ENCODE measurements around the gene LPAR1.

Gene LPAR1

GRCh38 chr9:110971705-110972104 lies 66.6 kb downstream of the LPAR1 start:
- no peak for TF ChIP-seq CTCF (conservative IDR thresholded peaks at IDR 0.05)
- H3K27ac ChIP-seq: no peak overlapping the region

GRCh38 chr9:110971234-110971633 lies 67.0 kb downstream of the LPAR1 start:
- TF ChIP-seq CTCF (conservative IDR thresholded peaks at IDR 0.05): no peak
- no peak overlapping the region for H3K27ac ChIP-seq

- TF ChIP-seq CTCF (conservative IDR thresholded peaks at IDR 0.05): no peak
- no peak overlapping the region for H3K27ac ChIP-seq
Observed at GRCh38 chr9:110969971-110970386, 68.3 kb downstream of the LPAR1 start.

- TF ChIP-seq CTCF (conservative IDR thresholded peaks at IDR 0.05): no peak
- H3K27ac ChIP-seq: no peak overlapping the region
Observed at GRCh38 chr9:110968096-110968495, 70.2 kb downstream of the LPAR1 start.

DNA sequence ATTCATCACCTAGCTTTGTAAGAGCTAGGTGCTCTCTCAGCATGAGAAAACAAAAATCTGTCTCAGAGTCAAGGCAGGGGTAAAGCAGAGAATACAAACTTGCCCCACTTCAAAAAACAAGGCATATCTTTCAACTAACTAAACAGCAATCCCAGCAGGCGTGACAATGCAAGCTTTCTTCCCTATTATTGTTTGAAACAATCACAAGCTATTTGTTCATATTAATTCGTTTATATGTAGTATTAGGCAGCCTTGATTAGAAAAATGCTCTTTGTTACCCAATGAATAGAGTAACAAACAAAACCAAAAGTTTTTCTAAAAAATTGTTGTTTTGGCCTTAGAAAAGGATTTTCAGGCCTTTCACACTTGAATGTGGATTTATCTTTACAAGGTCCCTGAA lies 71.1 kb downstream of the LPAR1 start:
- no peak overlapping the region for H3K27ac ChIP-seq
- no peak for TF ChIP-seq CTCF (conservative IDR thresholded peaks at IDR 0.05)

GRCh38 chr9:110960288-110960687 lies 78.0 kb downstream of the LPAR1 start:
- H3K27ac ChIP-seq: no peak overlapping the region
- no peak for TF ChIP-seq CTCF (conservative IDR thresholded peaks at IDR 0.05)

GRCh38 chr9:110958847-110959246 lies 79.4 kb downstream of the LPAR1 start:
- TF ChIP-seq CTCF (conservative IDR thresholded peaks at IDR 0.05): no peak
- H3K27ac ChIP-seq: no peak overlapping the region

DNA sequence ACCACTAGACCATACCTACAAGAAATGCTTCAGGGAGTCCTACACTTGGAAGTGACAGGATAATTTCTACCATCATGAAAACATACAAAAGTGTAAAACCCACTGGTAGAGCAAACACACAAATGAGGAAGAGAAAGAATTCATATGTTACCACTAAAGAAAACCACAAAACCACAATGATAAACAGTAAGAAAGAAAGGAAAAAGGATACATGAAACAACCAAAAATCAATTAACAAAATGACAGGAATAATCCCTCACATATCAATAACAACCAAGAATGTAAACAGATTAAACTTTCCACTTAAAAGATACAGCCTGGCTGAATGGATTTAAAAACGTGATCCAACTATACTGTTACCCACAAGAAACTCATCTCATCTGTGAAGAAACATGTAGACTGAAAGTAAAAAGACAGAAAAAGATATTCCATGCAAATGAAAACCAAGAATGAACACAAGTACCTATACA lies 83.4 kb downstream of the LPAR1 start:
- H3K27ac ChIP-seq: no peak overlapping the region
- no peak for TF ChIP-seq CTCF (conservative IDR thresholded peaks at IDR 0.05)
